HCT116 (cell line): Measurements from ENCODE around the gene EIF3L. TPM values are rescaled to one million over a fixed set of nuclear protein-coding genes. Genes with fewer than 3 reads are reported as not detected.

Source experiments
- ATAC-seq: fragments of 200-7000 bp; cut with Tn5 transposase; 2 replicates; pipeline ENCODE4 v1.9.1; 2020; ENCODE audit warnings: mild to moderate bottlenecking, moderate library complexity
- BruUV-seq: library from RNA; stranded (reverse); fragments of 400-500 nt; replicated peaks from 2 replicates; lab custom pipeline; 2021; lab: Mats Ljungman, UMichigan
- CTCF ChIA-PET: fragments of 300-600 bp; sonication (Branson Sonifier 250); formaldehyde crosslinking; loops from one replicate; lab custom pipeline; 2021; ENCODE audit warnings: antibody characterized with exemption; lab: Charles Lee
- POLR2A ChIA-PET: fragments of 300-600, 350-600 bp; sonication (Branson Sonifier 250); formaldehyde crosslinking; loops from one replicate; lab custom pipeline; 2021; ENCODE audit warnings: antibody characterized with exemption; lab: Charles Lee
- RAD21 ChIA-PET, 2 experiments: fragments of 300-600 bp; sonication (Branson Sonifier 250); formaldehyde crosslinking; loops; one replicate each; lab custom pipeline; 2023; ENCODE audit warnings: low total read pairs in 2 of 2; ENCODE audit not compliant: uncharacterized antibody in 2 of 2, unreplicated experiment in 2 of 2, low non-redundant PET in 1 of 2; lab: Charles Lee
- DNase-seq: peaks from one replicate; pipeline ENCODE4 v3.0.0-alpha.2; 2010; ENCODE audit warnings: low read depth, low spot score
- H2AFZ ChIP-seq: fragments of 200-600 bp; shearing (Covaris generic), sonication (generic); 2 replicates; pipeline ENCODE4 v1.6.1; 2017; ENCODE audit warnings: low read depth, mixed run types, mixed read lengths, antibody characterized with exemption, low read length; ENCODE audit not compliant: poor library complexity, severe bottlenecking
- H3K27ac ChIP-seq: 2 replicates; pipeline ENCODE4 v1.5.1; 2012; ENCODE audit warnings: low read depth, low read length
- H3K27me3 ChIP-seq: fragments of 200-600 bp; sonication (generic); 2 replicates; pipeline ENCODE4 v1.6.1; 2016; ENCODE audit warnings: mixed run types, low read length, mixed read lengths; ENCODE audit not compliant: insufficient read depth
- H3K36me3 ChIP-seq, 2 experiments: fragments of 200-500 bp in 1 of 2; fragments of 200-600 bp in 1 of 2; sonication (Bioruptor generic) in 1 of 2; sonication (generic) in 1 of 2; 2 replicates each; pipeline versions ENCODE4 v1.5.1 to v1.6.1; 2014 to 2016; ENCODE audit warnings: low read length in 2 of 2, inconsistent platforms in 1 of 2, mixed read lengths in 1 of 2, mixed run types in 1 of 2; ENCODE audit not compliant: insufficient read depth in 2 of 2, control insufficient read depth in 1 of 2
- H3K4me1 ChIP-seq, 2 experiments: fragments of 200-600 bp in 1 of 2; sonication (generic) in 1 of 2; 2 replicates each; pipeline versions ENCODE4 v1.5.1 to v1.6.1; 2012 to 2017; ENCODE audit warnings: low read length in 2 of 2, inconsistent platforms in 1 of 2, mild to moderate bottlenecking in 1 of 2, mixed read lengths in 1 of 2, mixed run types in 1 of 2, moderate library complexity in 1 of 2; ENCODE audit not compliant: insufficient read depth in 2 of 2, control insufficient read depth in 1 of 2
- H3K4me2 ChIP-seq: fragments of 200-600 bp; sonication (generic); 2 replicates; pipeline ENCODE4 v1.6.1; 2017; ENCODE audit warnings: mixed run types, low read length, mixed read lengths
- H3K4me3 ChIP-seq, 2 experiments: fragments of 200-600 bp in 1 of 2; sonication (generic) in 1 of 2; replicated peaks in 1 of 2; 2 replicates each; pipeline ENCODE4 v1.5.1; 2011 to 2016; ENCODE audit warnings: low read length in 2 of 2, control low read depth in 1 of 2, low read depth in 1 of 2, mild to moderate bottlenecking in 1 of 2, mixed read lengths in 1 of 2, mixed run types in 1 of 2
- H3K79me2 ChIP-seq: fragments of 200-600 bp; sonication (generic); 2 replicates; pipeline ENCODE4 v1.6.1; 2017; ENCODE audit warnings: mild to moderate bottlenecking, mixed run types, low read length, moderate library complexity, mixed read lengths; ENCODE audit not compliant: insufficient read depth
- H3K9ac ChIP-seq: fragments of 200-600 bp; sonication (generic); 2 replicates; pipeline ENCODE4 v1.6.1; 2016; ENCODE audit warnings: low read length, mixed read lengths
- H3K9me2 ChIP-seq: fragments of 200-600 bp; sonication (generic), shearing (Covaris generic); 2 replicates; pipeline ENCODE4 v1.6.1; 2017; ENCODE audit warnings: mixed run types, mild to moderate bottlenecking, moderate library complexity; ENCODE audit not compliant: insufficient read depth
- H3K9me3 ChIP-seq, 2 experiments: fragments of 200-500 bp in 1 of 2; fragments of 200-600 bp in 1 of 2; sonication (Bioruptor generic) in 1 of 2; sonication (generic) in 1 of 2; 2 replicates each; pipeline ENCODE4 v1.6.1; 2014 to 2017; ENCODE audit warnings: low read length in 2 of 2, mixed read lengths in 2 of 2, inconsistent platforms in 1 of 2, low read depth in 1 of 2, mild to moderate bottlenecking in 1 of 2, mixed run types in 1 of 2, moderate library complexity in 1 of 2; ENCODE audit not compliant: control insufficient read depth in 1 of 2, insufficient read depth in 1 of 2
- H4K20me1 ChIP-seq: fragments of 200-600 bp; sonication (generic), shearing (Covaris generic); 2 replicates; pipeline ENCODE4 v1.6.1; 2017; ENCODE audit warnings: mixed run types, mild to moderate bottlenecking, moderate library complexity; ENCODE audit not compliant: insufficient read depth
- EGR1 ChIP-seq: IDR thresholded peaks from 2 replicates; pipeline ENCODE4 v1.6.1; 2012; ENCODE audit warnings: low read depth
- RAD21 ChIP-seq: IDR thresholded peaks from 2 replicates; pipeline ENCODE4 v1.6.1; 2012; ENCODE audit warnings: low read depth, mild to moderate bottlenecking
- SRF ChIP-seq: IDR thresholded peaks from 2 replicates; pipeline ENCODE4 v1.6.1; 2012; ENCODE audit warnings: low read depth
- YY1 ChIP-seq: IDR thresholded peaks from 2 replicates; pipeline ENCODE4 v1.6.1; 2011; ENCODE audit warnings: low read length, low read depth, moderate library complexity, mild to moderate bottlenecking; ENCODE audit not compliant: insufficient replicate concordance; ENCODE audit errors: extremely low read depth
- intact Hi-C: fragments of 100-400 bp; cut with micrococcal nuclease; formaldehyde crosslinking; loops from 2 replicates; pipeline ENCODE4 v1.10.0; 2022
- total RNA-seq: library from RNA; stranded (reverse); gene quantifications from one replicate; pipeline ENCODE4 v1.2.1, GENCODE V29; 2021; ENCODE audit not compliant: unreplicated experiment
- TF ChIP-seq, protein P1 (sequence below), 3 experiments: fragments of 200-600 bp in 1 of 3; sonication (generic) in 1 of 3; IDR thresholded peaks in 2 of 3; conservative IDR thresholded peaks in 1 of 3; 2 replicates each; pipeline ENCODE4 v1.5.1; 2012 to 2017; ENCODE audit warnings: low read depth in 2 of 3, low read length in 2 of 3, antibody characterized with exemption in 1 of 3, borderline replicate concordance in 1 of 3, control low read depth in 1 of 3, mild to moderate bottlenecking in 1 of 3, mixed read lengths in 1 of 3, mixed run types in 1 of 3, moderate library complexity in 1 of 3; ENCODE audit not compliant: insufficient read depth in 1 of 3

Gene EIF3L
- total RNA-seq, 1 experiment from 2014 or later: 687 TPM

DNA sequence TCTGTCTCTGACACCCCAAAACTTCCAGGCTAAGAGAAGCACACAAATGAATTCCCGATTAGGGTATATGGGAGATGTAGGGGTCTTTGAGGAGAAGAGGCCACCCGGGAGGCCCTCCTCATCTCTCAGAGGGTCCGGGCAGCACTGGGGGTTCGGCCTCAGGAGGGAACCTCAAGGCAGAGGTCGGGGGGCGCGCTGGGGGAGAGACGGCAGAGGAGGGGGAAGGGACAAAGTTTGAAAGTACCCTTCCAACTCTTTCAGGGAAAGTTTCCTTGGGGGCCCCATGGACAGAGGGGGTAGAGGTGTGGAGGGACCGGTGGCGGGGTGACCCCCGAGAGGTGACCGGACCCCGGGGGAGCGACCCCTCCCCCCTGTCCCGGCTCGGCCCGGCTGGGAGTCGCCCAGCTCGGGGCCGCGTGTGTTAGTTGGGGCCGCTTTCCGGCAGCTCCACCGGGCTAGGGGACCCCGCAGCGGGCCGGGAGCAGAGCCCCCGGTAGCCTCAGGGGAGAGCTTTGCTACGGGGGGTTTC is 44.8 kb upstream of the EIF3L start:
- Histone ChIP-seq H3K9me2 (no peaks in the 10 kb centered on the region), H3K9me3 (no peaks in the 10 kb centered on the region), H3K4me3 (peak overlapping the region; percentile 80 to 95), H3K4me2 (peak overlapping the region; percentile 91), H3K27me3 (no peaks in the 10 kb centered on the region), H3K79me2 (peaks cover 38% of the 10 kb centered on the region), H4K20me1 (no peaks in the 10 kb centered on the region), H3K36me3 (no peaks in the 10 kb centered on the region), H2AFZ (no peak overlapping the region), H3K9ac (peak overlapping the region; percentile 98), H3K4me1 (peaks cover 18 to 69% of the 10 kb centered on the region in 2 experiments; a peak in 3 of 4 replicates), H3K27ac (peak overlapping the region; percentile 87)
- POLR2A ChIA-PET: interaction anchor here (1.0 to 4.3 kb wide), 15 partner anchors 9 to 196 kb away, joined by 3 to 38 read pairs (median 7); partner anchors contain the start of genes ANKRD54, GGA1, LGALS1 and PDXP
- no peak for TF ChIP-seq YY1
- TF ChIP-seq RAD21: no peak
- TF ChIP-seq, protein P1, sequence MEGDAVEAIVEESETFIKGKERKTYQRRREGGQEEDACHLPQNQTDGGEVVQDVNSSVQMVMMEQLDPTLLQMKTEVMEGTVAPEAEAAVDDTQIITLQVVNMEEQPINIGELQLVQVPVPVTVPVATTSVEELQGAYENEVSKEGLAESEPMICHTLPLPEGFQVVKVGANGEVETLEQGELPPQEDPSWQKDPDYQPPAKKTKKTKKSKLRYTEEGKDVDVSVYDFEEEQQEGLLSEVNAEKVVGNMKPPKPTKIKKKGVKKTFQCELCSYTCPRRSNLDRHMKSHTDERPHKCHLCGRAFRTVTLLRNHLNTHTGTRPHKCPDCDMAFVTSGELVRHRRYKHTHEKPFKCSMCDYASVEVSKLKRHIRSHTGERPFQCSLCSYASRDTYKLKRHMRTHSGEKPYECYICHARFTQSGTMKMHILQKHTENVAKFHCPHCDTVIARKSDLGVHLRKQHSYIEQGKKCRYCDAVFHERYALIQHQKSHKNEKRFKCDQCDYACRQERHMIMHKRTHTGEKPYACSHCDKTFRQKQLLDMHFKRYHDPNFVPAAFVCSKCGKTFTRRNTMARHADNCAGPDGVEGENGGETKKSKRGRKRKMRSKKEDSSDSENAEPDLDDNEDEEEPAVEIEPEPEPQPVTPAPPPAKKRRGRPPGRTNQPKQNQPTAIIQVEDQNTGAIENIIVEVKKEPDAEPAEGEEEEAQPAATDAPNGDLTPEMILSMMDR (IDR thresholded peaks at IDR 0.05 in 2 of 3, conservative IDR thresholded peaks at IDR 0.05 in 1 of 3; ENCODE audit: borderline replicate concordance in 1 of 3, insufficient read depth in 1 of 3, low read depth in 2 of 3, low read length in 2 of 3): no peak
- no peak for TF ChIP-seq EGR1
- no peak for TF ChIP-seq SRF
- DNase-seq (no peak), ATAC-seq (no peak)
- CTCF ChIA-PET: interaction anchor here (1.5 kb wide), 1 partner anchor 21 kb away, joined by 6 read pairs; no protein-coding TSS in a partner anchor
- intact Hi-C loops: no loop called here
- BruUV-seq: no TSS peak
- RAD21 ChIA-PET: no interaction called here
